ENCODE results near the gene HSP90AA1.
A peak's percentile ranks its signal among the peaks of the same experiment; 100 is the strongest.

The HSP90AA1 gene

GRCh38 chr14:102050026-102050405 lies 36.8 kb downstream of the HSP90AA1 start:
- in situ Hi-C loops (cut with HindIII; ENCODE audit: low pct_ligation_motif_present, low pct_unique_long_range_greater_than_20kb, low sequenced_read_pairs), result no loop called here

DNA sequence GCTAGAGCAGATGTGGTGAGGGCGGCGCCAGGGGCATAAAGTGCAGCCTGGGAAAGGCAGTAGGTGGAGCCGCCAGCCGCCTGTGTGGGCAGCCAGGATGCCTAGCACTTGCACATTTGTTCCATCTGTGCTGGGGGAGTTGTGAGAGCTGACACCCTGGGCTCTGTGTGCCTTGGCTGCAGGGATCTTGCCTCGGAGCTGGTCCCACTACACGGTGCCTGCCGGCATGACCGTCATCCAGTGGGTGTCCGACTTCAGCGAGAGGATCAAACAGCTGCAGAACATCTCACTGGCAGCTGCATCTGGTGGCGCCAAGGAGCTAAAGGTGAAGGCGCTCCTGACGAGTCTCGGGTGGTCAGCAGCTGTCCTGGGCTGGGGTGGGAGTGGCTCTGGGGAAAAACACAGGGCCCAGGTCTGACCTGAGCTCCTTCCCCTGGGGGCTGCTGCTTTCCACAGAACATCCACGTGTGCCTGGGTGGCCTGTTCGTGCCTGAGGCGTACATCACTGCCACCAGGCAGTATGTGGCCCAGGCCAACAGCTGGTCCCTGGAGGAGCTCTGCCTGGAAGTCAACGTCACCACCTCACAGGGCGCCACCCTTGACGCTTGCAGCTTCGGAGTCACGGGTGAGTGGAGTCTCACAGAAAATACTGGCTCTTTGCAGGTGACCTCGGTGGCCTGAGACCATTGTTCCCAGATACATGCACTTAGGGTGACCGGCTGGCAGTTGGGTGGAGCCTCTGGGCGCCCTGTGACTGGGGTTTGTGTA lies 37.4 kb downstream of the HSP90AA1 start:
- in situ Hi-C loops (cut with HindIII; ENCODE audit: low pct_ligation_motif_present, low pct_unique_long_range_greater_than_20kb, low sequenced_read_pairs), result no loop called here
- no peak for DNase-seq

More at GRCh38 chr14:102050026-102050405, 36.8 kb downstream of the HSP90AA1 start:
- DNase-seq, result no peak

- in situ Hi-C loops (cut with HindIII; ENCODE audit: low pct_ligation_motif_present, low pct_unique_long_range_greater_than_20kb, low sequenced_read_pairs), result no loop called here
- DNase-seq, result no peak
Observed at GRCh38 chr14:102047808-102048540, 38.9 kb downstream of the HSP90AA1 start.

GRCh38 chr14:102046337-102047278 lies 40.2 kb downstream of the HSP90AA1 start:
- DNase-seq, result peak; percentile 24
- in situ Hi-C loops (cut with HindIII; ENCODE audit: low pct_ligation_motif_present, low pct_unique_long_range_greater_than_20kb, low sequenced_read_pairs), result no loop called here

- in situ Hi-C loops (cut with HindIII; ENCODE audit: low pct_ligation_motif_present, low pct_unique_long_range_greater_than_20kb, low sequenced_read_pairs), result no loop called here
- no peak for DNase-seq
Observed at GRCh38 chr14:102044566-102044965, 42.3 kb downstream of the HSP90AA1 start.

DNA sequence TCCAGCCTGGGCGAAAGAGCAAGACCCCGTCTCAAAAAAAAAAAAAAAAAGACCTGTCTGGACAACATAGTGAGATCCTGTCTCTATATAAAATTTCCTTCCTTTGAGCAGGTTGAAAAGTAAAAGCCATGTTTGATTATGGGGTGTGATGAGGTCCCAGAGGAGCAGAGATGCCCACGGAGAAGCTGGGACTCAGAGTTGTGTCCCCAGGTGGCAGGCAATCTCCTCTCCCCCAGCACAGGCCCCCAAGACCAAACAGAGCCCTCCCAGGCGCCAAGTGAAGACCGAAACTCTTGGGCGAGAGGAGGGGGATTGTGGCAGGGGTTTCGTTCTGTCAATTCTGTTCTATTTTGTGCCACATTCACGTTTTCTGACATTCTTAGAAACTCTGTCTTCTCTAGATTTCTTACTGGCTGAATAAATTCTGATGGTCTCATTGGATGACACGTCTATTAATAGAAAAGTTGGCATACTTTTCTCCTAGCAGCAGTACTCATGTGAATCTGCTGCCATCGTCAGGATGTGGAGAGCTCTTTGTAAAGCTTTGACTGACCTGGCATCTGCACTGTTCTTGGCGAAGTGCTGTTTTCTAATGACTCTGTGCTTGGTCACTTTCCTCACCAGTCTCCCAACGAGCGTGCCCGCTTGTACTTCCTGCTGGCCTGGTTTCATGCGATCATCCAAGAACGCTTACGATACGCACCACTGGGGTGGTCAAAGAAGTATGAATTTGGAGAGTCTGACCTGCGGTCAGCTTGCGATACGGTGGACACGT lies 43.4 kb downstream of the HSP90AA1 start:
- no peak for DNase-seq
- in situ Hi-C loops (cut with HindIII; ENCODE audit: low pct_ligation_motif_present, low pct_unique_long_range_greater_than_20kb, low sequenced_read_pairs), result no loop called here

- DNase-seq, result no peak
- in situ Hi-C loops (cut with HindIII; ENCODE audit: low pct_ligation_motif_present, low pct_unique_long_range_greater_than_20kb, low sequenced_read_pairs), result no loop called here
Observed at GRCh38 chr14:102042699-102043098, 44.1 kb downstream of the HSP90AA1 start.

DNA sequence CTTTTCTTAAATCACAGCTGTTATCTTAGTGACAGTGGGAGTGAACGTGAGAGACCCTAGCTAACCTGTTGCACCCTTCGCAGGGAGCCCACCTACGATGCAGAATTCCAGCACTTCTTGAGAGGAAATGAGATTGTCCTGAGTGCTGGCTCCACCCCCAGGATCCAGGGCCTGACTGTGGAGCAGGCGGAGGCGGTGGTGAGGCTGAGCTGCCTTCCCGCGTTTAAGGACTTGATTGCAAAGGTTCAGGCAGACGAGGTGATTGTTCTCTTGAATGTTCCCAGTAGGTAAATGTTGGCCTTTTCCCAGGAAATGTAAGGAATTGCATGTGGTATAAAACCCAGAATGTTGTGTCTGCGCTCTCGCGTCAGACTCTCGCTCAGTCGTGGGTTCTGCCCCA lies 46.7 kb downstream of the HSP90AA1 start:
- DNase-seq, result no peak
- in situ Hi-C loops (cut with HindIII; ENCODE audit: low pct_ligation_motif_present, low pct_unique_long_range_greater_than_20kb, low sequenced_read_pairs), result no loop called here

DNA sequence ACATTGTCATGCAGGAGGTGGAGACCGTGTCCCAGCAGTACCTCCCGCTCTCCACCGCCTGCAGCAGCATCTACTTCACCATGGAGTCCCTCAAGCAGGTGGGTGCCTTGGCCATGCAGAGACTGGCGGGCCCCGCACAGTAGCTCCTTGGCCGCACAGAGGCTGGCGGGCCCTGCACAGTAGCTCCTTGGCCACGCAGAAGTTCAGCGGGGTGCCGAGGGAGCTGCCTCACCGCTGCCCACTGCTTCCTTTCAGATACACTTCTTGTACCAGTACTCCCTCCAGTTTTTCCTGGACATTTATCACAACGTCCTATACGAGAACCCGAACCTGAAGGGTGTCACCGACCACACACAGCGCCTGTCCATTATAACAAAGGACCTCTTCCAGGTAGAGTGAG lies 47.7 kb downstream of the HSP90AA1 start:
- DNase-seq, result no peak
- in situ Hi-C loops (cut with HindIII; ENCODE audit: low pct_ligation_motif_present, low pct_unique_long_range_greater_than_20kb, low sequenced_read_pairs), result no loop called here

DNA sequence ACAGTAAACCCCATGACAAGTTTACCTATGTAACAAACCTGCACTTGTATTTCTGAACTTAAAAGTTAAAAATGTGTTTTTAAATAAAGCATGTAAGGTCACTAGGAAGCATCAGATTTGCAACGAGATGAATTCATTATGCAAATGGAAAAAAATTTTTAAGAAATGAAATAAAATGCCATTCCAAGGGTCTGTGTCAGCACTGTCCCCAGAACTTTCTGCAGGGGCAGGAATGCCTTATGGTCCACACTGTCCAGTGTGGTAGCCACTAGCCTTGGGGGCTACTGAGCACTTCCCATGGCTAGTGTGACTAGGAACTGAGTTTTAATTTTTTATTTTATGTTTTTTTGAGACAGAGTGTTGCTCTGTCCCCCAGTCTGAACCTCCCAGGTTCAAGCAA lies 49.2 kb downstream of the HSP90AA1 start:
- in situ Hi-C loops (cut with HindIII; ENCODE audit: low pct_ligation_motif_present, low pct_unique_long_range_greater_than_20kb, low sequenced_read_pairs), result no loop called here
- DNase-seq, result no peak

DNA sequence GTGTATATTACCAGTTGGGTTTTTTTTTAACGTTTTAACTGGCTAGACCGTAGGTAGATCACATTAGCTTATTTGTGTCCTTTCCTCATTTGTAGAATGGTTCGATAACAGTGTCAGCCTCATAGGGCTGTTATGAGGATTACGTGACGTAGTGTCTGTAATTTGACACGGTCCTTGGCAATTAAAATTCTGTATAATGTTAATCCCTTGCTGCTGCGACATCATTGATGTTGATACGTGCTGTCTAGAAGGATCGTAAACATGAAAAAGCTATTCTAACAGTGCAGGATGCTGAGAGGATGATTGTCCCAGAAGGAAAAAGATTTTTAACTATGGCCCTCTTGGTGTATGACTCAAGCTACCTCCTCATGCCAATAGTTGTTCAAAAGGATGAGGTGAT lies 50.9 kb downstream of the HSP90AA1 start:
- no peak for DNase-seq
- in situ Hi-C loops (cut with HindIII; ENCODE audit: low pct_ligation_motif_present, low pct_unique_long_range_greater_than_20kb, low sequenced_read_pairs), result no loop called here

DNA sequence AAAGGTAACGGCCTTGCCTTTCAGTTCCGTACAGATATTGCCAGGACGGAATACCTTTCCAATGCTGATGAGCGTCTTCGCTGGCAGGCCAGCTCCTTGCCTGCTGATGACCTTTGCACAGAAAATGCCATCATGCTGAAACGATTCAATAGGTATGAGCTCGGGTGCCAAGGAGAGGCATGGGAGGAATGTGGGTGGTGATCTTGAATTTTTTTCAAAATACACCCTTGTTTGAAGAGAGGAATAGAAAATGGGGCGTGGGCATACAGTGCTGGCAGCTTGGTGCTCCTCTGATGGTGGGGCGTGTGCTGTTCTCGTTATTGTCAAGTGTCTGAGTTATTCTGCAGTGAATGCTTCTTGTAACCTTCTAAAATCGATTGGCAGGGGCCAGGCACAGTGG lies 52.5 kb downstream of the HSP90AA1 start:
- in situ Hi-C loops (cut with HindIII; ENCODE audit: low pct_ligation_motif_present, low pct_unique_long_range_greater_than_20kb, low sequenced_read_pairs), result no loop called here

DNA sequence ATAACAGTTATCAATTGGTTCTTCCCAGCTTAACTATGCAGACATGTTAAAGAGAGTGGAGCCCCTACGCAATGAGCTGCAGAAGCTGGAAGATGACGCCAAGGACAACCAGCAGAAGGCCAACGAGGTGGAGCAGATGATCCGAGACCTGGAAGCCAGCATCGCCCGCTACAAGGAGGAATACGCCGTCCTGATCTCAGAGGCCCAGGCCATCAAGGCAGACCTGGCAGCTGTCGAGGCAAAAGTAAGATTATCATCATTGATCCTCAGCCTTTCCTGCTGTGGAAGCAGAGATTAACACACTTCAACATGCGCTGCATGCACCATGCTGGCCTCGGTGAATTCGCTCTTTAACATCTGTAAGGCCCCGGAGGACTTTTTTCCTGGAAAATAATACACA lies 53.6 kb downstream of the HSP90AA1 start:
- in situ Hi-C loops (cut with HindIII; ENCODE audit: low pct_ligation_motif_present, low pct_unique_long_range_greater_than_20kb, low sequenced_read_pairs), result no loop called here
- no peak for DNase-seq

More for the DNA sequence above, 52.5 kb downstream of the HSP90AA1 start:
- peak; percentile 8 for DNase-seq

Measured in ACHN (cell line).